Measurements from ENCODE around the gene MGRN1.
"Not testable (repeated sequence)": the region's sequence is repeated elsewhere in the genome, so short reads cannot be mapped to it uniquely, and the experiment has no call there.

MGRN1 gene

DNA sequence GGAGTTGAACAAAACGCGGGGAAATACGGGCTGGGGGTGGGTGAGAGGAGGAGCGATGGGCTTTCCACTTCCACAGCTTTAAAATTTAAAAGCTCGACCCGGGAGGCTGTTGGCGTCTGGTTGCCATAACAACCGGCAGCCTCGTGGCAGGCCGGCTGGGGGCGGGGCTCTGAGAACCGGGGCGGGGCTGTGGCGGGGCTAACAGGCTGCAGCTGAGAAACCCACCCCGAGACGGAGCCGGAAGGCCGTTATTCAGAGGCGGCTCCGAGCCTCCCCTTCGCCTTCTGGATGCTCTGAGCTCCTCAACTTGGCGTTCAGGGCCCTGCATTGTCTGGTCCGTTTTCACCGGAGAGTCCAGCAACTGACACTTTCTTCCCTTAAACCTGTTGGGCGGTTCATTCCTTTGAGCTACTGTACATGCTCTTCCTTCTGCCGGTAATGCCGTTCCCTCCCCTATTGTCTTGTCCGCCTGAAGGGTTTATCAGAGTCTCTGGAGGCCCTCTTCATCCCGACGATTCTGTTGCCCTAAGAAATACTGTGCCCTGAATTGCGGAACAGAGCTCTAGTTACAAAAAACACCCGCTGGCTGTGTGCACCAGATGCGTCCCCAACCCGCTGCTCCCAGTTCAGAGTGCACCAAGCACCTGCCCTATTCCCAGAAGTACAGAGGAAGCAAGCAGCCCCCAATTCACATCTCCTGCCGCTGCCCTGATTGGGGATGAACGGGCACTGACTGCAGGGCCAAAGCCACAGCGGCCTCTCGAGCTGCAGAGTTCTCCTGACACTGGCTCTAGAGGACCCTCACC is 110.3 kb downstream of the MGRN1 start:
- Histone ChIP-seq H3K27ac (peak overlapping the region; percentile 80), H3K9me3 (ENCODE audit: severe bottlenecking) (no peaks in the 10 kb centered on the region), H3K27me3 (ENCODE audit: insufficient read depth, low read depth, severe bottlenecking) (no peaks in the 10 kb centered on the region), H3K36me3 (peaks cover 12% of the 10 kb centered on the region), H3K4me3 (ENCODE audit: low read depth, low read length) (peak overlapping the region; percentile 96)
- TF ChIP-seq, protein P1, sequence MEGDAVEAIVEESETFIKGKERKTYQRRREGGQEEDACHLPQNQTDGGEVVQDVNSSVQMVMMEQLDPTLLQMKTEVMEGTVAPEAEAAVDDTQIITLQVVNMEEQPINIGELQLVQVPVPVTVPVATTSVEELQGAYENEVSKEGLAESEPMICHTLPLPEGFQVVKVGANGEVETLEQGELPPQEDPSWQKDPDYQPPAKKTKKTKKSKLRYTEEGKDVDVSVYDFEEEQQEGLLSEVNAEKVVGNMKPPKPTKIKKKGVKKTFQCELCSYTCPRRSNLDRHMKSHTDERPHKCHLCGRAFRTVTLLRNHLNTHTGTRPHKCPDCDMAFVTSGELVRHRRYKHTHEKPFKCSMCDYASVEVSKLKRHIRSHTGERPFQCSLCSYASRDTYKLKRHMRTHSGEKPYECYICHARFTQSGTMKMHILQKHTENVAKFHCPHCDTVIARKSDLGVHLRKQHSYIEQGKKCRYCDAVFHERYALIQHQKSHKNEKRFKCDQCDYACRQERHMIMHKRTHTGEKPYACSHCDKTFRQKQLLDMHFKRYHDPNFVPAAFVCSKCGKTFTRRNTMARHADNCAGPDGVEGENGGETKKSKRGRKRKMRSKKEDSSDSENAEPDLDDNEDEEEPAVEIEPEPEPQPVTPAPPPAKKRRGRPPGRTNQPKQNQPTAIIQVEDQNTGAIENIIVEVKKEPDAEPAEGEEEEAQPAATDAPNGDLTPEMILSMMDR (IDR thresholded peaks at IDR 0.05; ENCODE audit: low read depth, low read length) = no peak
- peak; percentile 93 for DNase-seq

DNA sequence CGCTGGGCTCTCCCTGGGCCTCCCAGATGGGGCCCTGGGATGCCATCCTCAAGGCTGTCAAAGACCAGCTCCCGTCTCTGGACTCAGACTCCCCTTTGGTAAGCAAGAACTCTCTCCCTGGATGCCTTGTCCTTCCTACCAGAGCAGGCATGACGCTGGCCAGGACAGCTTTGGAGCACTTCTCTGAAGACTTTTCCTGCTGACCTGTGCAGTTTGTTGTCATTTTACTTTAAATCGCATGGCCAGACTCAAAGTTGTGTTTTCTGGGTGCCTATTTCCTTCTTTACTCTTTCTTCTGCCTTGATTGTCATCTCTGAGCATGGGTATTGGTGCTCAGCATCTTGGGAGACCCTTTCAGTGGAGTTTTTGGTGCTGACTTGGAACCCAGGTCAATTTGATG is 111.9 kb downstream of the MGRN1 start:
- H3K4me3 ChIP-seq (ENCODE audit: low read depth, low read length) = no peak overlapping the region
- TF ChIP-seq, protein P1 (IDR thresholded peaks at IDR 0.05; ENCODE audit: low read depth, low read length) = no peak
- H3K27me3 ChIP-seq (ENCODE audit: insufficient read depth, low read depth, severe bottlenecking) = no peaks in the 10 kb centered on the region
- H3K9me3 ChIP-seq (ENCODE audit: severe bottlenecking) = no peaks in the 10 kb centered on the region
- no peaks in the 10 kb centered on the region; the same call in 1 of the 2 replicates for H3K36me3 ChIP-seq
- H3K27ac ChIP-seq = no peak overlapping the region
- DNase-seq = no peak

DNA sequence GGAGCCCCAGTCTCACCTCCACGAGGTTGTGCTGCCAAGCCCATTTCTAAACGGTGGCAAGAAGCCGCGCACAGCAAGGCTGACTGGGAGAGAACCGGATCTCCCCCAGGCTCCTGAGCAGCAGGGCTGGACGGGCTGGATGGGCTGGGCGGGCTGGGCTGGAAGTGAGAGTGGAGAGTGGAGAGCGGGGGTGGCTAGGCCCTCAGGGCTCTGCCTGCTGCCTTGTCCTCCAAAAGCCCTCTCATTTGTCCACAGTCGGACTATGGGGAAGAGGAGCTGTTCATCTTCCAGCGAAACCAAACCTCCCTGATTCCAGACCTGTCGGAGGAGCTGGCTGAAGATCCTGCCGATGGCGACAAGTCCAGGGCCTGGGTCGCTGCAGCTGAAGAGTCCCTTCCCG is 112.9 kb downstream of the MGRN1 start:
- H3K27ac ChIP-seq = no peak overlapping the region
- H3K9me3 ChIP-seq (ENCODE audit: severe bottlenecking) = no peaks in the 10 kb centered on the region
- no peaks in the 10 kb centered on the region for H3K36me3 ChIP-seq
- no peak overlapping the region for H3K4me3 ChIP-seq (ENCODE audit: low read depth, low read length)
- H3K27me3 ChIP-seq (ENCODE audit: insufficient read depth, low read depth, severe bottlenecking) = no peaks in the 10 kb centered on the region
- TF ChIP-seq, protein P1 (IDR thresholded peaks at IDR 0.05; ENCODE audit: low read depth, low read length) = no peak
- no peak for DNase-seq

DNA sequence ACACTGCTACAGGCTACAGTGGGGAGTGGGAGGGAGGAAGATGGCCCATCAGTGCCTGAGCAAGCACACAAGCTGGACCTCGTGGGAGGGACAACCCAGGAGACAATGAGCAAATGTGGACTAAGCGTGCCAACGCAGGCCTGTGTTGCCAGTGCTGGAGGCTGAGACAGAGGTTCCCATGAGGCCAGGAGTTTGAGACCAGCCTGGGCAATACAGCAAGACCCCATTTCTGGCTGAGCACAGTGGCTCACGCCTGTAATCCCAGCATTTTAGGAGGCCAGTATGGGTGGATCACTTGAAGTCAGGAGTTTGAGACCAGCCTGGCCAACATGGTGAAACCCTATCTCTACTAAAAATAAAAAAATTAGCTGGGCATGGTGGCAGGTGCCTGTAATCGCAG is 113.7 kb downstream of the MGRN1 start:
- not testable (repeated sequence) for DNase-seq; H3K27ac ChIP-seq; H3K9me3 ChIP-seq (ENCODE audit: severe bottlenecking); H3K36me3 ChIP-seq; H3K27me3 ChIP-seq (ENCODE audit: insufficient read depth, low read depth, severe bottlenecking); H3K4me3 ChIP-seq (ENCODE audit: low read depth, low read length)

Data from WERI-Rb-1 (cell line).